Raji (cell line): ENCODE measurements around the gene NCK2.

Experiments used
- POLR2A ChIP-seq: IDR thresholded peaks from 2 replicates; pipeline ENCODE4 v1.6.1; 2011; ENCODE audit warnings: low read depth, low read length, control low read depth; ENCODE audit not compliant: insufficient read depth

The NCK2 gene

GRCh38 chr2:105800953-105801635 is 56.4 kb downstream of the NCK2 start:
- TF ChIP-seq POLR2A = no peak

GRCh38 chr2:105801961-105802360 is 57.2 kb downstream of the NCK2 start:
- TF ChIP-seq POLR2A = no peak

- TF ChIP-seq POLR2A = no peak
Measured at GRCh38 chr2:105802587-105802986, 57.9 kb downstream of the NCK2 start.

GRCh38 chr2:105803337-105803736 is 58.6 kb downstream of the NCK2 start:
- no peak for TF ChIP-seq POLR2A

- no peak for TF ChIP-seq POLR2A
Measured at GRCh38 chr2:105803773-105804172, 59.1 kb downstream of the NCK2 start.

GRCh38 chr2:105804266-105804665 is 59.6 kb downstream of the NCK2 start:
- TF ChIP-seq POLR2A = no peak

- no peak for TF ChIP-seq POLR2A
Measured at GRCh38 chr2:105806996-105807395, 62.3 kb downstream of the NCK2 start.

GRCh38 chr2:105808423-105809096 is 63.8 kb downstream of the NCK2 start:
- no peak for TF ChIP-seq POLR2A

GRCh38 chr2:105809097-105809473 is 64.4 kb downstream of the NCK2 start:
- no peak for TF ChIP-seq POLR2A

- TF ChIP-seq POLR2A = no peak
Measured at GRCh38 chr2:105809723-105810122, 65.0 kb downstream of the NCK2 start.

GRCh38 chr2:105812180-105813044 is 67.7 kb downstream of the NCK2 start:
- no peak for TF ChIP-seq POLR2A

GRCh38 chr2:105813045-105813315 is 68.3 kb downstream of the NCK2 start:
- no peak for TF ChIP-seq POLR2A

GRCh38 chr2:105813405-105813804 is 68.7 kb downstream of the NCK2 start:
- TF ChIP-seq POLR2A = no peak

GRCh38 chr2:105814291-105814940 is 69.7 kb downstream of the NCK2 start:
- no peak for TF ChIP-seq POLR2A

- TF ChIP-seq POLR2A = no peak
Measured at GRCh38 chr2:105815401-105815800, 70.7 kb downstream of the NCK2 start.
